Measurements from ENCODE around the gene GUCA1A. TPM values are rescaled to one million over a fixed set of nuclear protein-coding genes. Genes with fewer than 3 reads are reported as not detected.

Gene GUCA1A
- total RNA-seq, 1 experiment from 2014 or later, result not detected

GRCh38 chr6:42165016-42165415, 8.1 kb upstream of the GUCA1A start:
- TF ChIP-seq REST (IDR thresholded peaks at IDR 0.05; ENCODE audit: insufficient read depth in 1 of 2, low read depth in 2 of 2, low read length in 1 of 2), result no peak
- TF ChIP-seq CTCF (IDR thresholded peaks at IDR 0.05), result no peak
- no peak for TF ChIP-seq TCF7L2 (IDR thresholded peaks at IDR 0.05; ENCODE audit: low read depth, low read length)
- TF ChIP-seq POLR2AphosphoS5 (IDR thresholded peaks at IDR 0.05; ENCODE audit: low read depth, low read length), result no peak
- TF ChIP-seq SIN3A (IDR thresholded peaks at IDR 0.05; ENCODE audit: borderline replicate concordance, insufficient read depth, low read depth, low read length), result no peak
- H3K4me3 ChIP-seq (ENCODE audit: low read depth in 2 of 2, low read length in 2 of 2), result no peak overlapping the region
- ChIA-PET CTCF (interaction anchor here (0.5 kb wide), 1 partner anchor 30 kb away, joined by 7 read pairs; no protein-coding TSS in a partner anchor), POLR2A (interaction anchor here (0.7 kb wide), 1 partner anchor 53 kb away, joined by 8 read pairs; no protein-coding TSS in a partner anchor)
- in situ Hi-C loops (cut with HindIII; ENCODE audit: low pct_unique_long_range_greater_than_20kb, low sequenced_read_pairs) (no loop called here), intact Hi-C loops (cut with micrococcal nuclease; ENCODE audit: unreplicated experiment) (no loop called here)
- H3K4me1 ChIP-seq (ENCODE audit: control insufficient read depth, insufficient read depth, low read length), result peaks cover 9% of the 10 kb centered on the region
- BruUV-seq (replicated peaks), result no TSS peak
- no peaks in the 10 kb centered on the region for H3K36me3 ChIP-seq (ENCODE audit: control insufficient read depth, insufficient read depth, low read length)
- no peaks in the 10 kb centered on the region for H3K27me3 ChIP-seq (ENCODE audit: control insufficient read depth, insufficient read depth, low read length)
- no peak for DNase-seq (ENCODE audit: low read depth, low spot score)
- no peak for ATAC-seq
- H3K27ac ChIP-seq (ENCODE audit: low read length), result 0 out of 2 replicates have a peak overlapping the region, but pooled peaks have one; percentile 7
- no peaks in the 10 kb centered on the region for H3K9me3 ChIP-seq (ENCODE audit: control insufficient read depth, insufficient read depth, low read depth, low read length)

GRCh38 chr6:42166444-42167141, 6.6 kb upstream of the GUCA1A start:
- no peaks in the 10 kb centered on the region for H3K36me3 ChIP-seq (ENCODE audit: control insufficient read depth, insufficient read depth, low read length)
- BruUV-seq (replicated peaks), result no TSS peak
- peak overlapping the region; percentile 68 for H3K27ac ChIP-seq (ENCODE audit: low read length)
- intact Hi-C loops (cut with micrococcal nuclease; ENCODE audit: unreplicated experiment) (loop anchor here (1.0 kb wide), 1 partner anchor 91 kb away; no protein-coding TSS in a partner anchor), in situ Hi-C loops (cut with HindIII; ENCODE audit: low pct_unique_long_range_greater_than_20kb, low sequenced_read_pairs) (no loop called here)
- H3K9me3 ChIP-seq (ENCODE audit: control insufficient read depth, insufficient read depth, low read depth, low read length), result no peaks in the 10 kb centered on the region
- ChIA-PET CTCF (interaction anchor here (0.7 kb wide), 1 partner anchor 45 kb away, joined by 3 read pairs; no protein-coding TSS in a partner anchor), POLR2A (no interaction called here)
- H3K4me3 ChIP-seq (ENCODE audit: low read depth in 2 of 2, low read length in 2 of 2), result no peak overlapping the region
- no peak for TF ChIP-seq TCF7L2 (IDR thresholded peaks at IDR 0.05; ENCODE audit: low read depth, low read length)
- peak; percentile 97 for TF ChIP-seq CTCF (IDR thresholded peaks at IDR 0.05)
- peak; percentile 78 for DNase-seq (ENCODE audit: low read depth, low spot score)
- no peaks in the 10 kb centered on the region for H3K27me3 ChIP-seq (ENCODE audit: control insufficient read depth, insufficient read depth, low read length)
- ATAC-seq, result peak; percentile 88
- H3K4me1 ChIP-seq (ENCODE audit: control insufficient read depth, insufficient read depth, low read length), result peaks cover 9% of the 10 kb centered on the region

Data from Panc1 (cell line).